HG02763 (cell line): ENCODE results near the gene SKIL.

Experiments
- ATAC-seq: cut with Tn5 transposase; IDR thresholded peaks from one replicate; pipeline ENCODE4 v1.9.1; 2021; ENCODE audit warnings: mild to moderate bottlenecking, moderate library complexity; ENCODE audit not compliant: unreplicated experiment

The SKIL gene

GRCh38 chr3:170386468-170386867 is 29.0 kb downstream of the SKIL start:
- no peak for ATAC-seq

DNA sequence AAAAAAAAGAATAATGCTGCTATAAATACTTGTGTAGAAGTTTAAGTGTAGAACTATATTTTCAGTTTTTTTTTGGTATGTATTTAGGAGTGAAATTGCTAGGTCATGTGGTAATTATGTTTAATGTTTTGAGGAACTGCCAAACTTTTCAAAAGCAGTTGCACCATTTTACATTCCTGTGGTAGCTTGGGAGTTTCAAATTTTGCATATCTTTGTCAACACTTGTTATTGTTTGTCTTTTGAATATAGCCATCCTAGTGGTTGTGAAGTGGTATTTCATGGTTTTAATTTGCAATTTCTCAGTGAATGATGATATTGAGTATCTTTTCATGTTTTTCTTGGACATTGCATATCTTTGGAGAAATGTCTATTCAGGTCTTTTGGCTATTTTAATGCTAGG is 30.4 kb downstream of the SKIL start:
- ATAC-seq = no peak

GRCh38 chr3:170391108-170391507 is 33.6 kb downstream of the SKIL start:
- ATAC-seq = no peak

DNA sequence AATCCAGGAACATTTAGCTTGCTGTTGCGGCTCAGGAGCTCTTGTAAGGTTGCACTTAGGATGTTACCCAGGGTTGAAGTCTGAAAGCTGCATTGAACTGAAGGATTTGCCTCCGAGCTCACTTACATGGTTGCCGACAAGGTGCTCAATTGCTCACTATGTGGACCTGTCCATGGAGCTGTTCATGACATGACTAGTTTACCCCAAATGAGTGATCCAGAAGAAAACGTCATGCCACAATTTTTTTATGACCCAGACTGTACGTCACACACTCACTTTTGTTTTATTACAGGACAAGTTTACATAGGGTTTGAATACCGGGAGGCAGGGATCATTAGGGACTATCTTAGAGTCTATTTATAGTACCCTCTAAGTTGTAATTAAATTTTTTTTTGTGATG is 40.2 kb downstream of the SKIL start:
- no peak for ATAC-seq

- no peak for ATAC-seq
Observed at GRCh38 chr3:170405101-170405500, 47.6 kb downstream of the SKIL start.

DNA sequence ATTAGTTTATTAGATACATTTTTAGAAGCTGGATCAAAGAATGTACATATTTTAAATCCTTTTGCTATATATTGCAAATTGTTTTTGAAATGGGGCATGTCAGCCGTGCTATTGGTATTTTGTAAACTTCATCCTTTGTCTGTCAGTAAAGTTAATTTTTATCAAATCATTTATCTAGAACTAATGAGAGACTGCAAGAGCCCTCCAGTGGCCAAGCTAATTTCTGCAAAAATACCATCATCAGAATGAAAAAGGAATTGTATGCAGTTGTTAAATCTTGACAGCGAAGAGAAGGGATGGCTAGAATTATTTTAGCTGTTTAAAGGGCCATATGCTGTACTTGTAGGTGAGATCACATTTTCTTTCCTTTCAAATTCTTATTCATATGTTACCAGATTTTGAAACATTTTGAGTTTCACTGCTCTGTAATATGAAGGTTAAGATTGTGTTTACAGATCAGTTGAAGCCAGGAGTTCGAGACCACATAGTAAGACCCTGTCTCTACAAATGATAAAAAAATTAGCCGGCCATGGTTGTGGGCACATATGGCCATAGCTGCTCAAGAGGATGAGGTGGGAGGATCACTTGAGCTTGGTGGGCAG is 53.0 kb downstream of the SKIL start:
- ATAC-seq = no peak

DNA sequence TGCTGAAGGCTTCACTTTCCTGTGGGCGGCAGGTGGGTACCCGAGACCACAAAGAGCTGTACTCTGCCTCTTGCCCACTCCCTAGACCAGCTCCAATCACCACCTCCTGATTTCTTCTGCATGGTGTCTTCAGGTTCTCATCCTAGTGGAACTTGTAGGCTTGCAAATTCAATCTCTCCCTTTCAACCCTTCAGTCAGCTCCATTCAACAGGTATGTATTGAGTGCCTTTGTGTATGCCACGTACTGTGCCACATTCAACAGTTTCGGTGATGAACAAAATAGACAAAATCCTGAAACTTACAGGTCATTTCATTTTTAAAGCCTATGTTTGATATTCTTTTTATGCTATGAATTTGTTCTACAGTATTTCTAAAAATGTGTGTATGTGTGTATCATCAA is 55.8 kb downstream of the SKIL start:
- ATAC-seq = no peak

GRCh38 chr3:170414202-170414663 is 56.7 kb downstream of the SKIL start:
- ATAC-seq = no peak

- ATAC-seq = no peak
Observed at GRCh38 chr3:170417090-170417489, 59.6 kb downstream of the SKIL start.

DNA sequence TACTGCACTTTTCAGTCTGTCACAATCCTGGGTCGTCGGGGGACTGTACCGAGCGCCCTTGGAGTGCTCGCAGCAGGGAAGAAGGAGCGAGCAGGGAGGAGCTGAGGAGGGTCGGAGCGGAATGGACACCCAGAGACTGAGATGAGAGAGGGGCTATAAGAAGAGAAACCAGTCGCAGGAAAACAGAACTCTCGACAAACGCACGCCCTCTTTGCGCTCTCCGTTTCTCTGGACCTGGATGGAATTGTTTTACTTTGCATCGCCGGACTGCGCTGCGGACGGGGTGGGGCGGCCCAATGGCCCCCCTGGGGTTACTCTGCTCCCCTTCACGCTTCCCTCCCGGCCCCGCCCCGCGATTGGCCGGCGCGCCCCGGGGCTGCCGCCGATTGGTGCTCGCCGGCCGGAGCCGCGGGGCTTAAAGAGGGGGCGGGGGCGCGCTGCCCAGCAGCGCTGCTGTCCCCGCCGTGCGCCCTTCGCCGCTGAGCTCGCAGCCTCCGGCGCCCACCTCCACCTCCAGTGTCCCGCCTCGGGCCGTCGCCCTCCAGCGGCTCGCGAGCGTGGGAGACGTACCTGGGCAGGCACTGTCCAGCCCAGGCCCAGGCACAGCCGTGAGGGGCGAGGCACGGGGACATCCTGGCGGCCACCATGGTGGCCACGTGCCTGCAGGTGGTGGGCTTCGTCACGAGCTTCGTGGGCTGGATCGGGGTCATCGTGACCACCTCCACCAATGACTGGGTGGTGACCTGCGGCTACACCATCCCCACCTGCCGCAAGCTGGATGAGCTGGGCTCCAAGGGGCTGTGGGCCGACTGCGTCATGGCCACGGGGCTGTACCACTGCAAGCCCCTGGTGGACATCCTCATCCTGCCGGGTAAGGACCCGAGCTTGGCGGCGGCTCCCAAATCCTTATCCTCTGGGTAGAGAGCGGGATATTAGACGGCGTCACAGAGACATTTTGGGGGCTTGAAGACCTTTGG is 61.2 kb downstream of the SKIL start, which contains the start of gene CLDN11:
CLDN11 (plus strand) TSS at position 447 of the 977 bp plus-strand sequence; CDS start at position 646, 199 bp downstream.
- no peak for ATAC-seq

DNA sequence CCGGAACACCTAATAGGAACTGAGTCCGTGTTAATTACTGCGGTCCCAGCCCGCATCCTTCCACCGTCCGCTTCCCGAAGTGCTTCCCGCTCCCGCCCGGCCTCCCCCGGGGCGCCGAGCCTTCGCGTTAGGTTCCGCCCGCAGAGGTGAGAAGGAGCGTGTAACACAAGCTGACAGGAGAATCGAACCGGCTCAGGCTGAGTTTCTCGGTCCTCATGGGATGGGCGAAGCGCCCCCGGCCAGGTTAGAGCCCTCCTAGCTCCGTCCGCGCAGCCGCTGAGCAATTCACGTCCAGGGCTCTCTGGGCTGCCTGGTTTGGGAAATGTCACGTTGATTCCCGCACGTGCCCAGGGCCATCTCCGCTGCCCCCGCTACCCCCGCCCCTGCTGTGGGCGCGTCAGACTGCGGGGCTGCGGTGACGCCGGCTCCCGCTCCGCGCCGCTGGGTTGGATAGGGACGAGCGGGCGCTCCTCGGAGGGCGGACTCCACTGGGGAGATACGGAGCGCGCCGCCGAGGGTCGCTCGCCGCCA is 62.1 kb downstream of the SKIL start:
- no peak for ATAC-seq

DNA sequence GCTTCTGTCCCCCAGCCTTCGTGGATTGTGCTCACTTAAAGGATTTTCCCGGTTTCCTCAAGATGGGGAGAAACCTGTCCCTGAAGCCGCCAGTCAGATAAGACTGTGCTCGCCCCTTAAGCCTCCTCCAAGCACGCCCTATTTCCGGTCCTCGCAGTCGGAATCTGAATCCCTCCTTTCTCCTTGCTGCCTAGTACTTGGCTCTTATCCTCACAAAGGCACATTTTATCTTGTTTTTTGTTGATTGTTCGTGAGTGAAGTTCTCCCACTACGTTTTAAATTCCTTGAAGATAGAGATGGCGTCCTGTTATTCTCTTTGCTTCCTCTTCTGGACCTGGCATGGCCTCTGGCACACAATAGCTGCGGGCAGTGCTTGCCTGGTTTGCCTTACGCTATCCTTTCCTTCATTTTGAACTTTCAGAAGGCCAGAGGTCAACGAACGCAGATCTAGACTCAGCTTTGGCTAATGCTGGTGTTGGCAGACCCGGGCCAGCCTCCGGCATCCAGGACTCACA is 62.8 kb downstream of the SKIL start:
- no peak for ATAC-seq

- ATAC-seq = no peak
Observed at GRCh38 chr3:170421111-170421641, 63.7 kb downstream of the SKIL start.

GRCh38 chr3:170421758-170422157 is 64.2 kb downstream of the SKIL start:
- ATAC-seq = no peak

DNA sequence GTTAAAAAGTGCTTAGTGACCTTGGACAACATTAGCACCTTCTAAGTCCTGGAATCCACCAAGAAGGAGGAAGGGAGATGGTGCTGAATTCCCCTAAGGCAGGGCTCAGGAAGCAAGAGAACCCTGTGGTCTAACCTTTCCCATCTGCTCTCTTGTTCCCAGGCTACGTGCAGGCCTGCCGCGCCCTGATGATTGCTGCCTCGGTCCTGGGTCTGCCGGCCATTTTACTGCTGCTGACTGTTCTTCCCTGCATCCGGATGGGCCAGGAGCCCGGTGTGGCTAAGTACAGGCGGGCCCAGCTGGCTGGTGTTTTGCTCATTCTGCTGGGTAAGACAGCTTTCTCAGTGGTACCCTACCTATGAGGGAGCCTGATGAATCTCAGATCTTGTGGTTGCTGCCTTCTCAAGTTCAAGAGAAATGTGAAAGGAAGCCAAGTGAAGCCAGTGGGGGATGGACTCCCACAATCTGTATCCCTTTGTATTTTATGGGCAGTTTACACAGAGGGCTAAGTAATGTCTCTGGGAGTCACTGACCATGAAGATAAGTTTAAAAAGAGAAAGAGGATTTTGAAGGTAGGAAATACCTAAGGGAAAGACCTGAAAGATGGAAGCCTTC is 65.6 kb downstream of the SKIL start:
- no peak for ATAC-seq

DNA sequence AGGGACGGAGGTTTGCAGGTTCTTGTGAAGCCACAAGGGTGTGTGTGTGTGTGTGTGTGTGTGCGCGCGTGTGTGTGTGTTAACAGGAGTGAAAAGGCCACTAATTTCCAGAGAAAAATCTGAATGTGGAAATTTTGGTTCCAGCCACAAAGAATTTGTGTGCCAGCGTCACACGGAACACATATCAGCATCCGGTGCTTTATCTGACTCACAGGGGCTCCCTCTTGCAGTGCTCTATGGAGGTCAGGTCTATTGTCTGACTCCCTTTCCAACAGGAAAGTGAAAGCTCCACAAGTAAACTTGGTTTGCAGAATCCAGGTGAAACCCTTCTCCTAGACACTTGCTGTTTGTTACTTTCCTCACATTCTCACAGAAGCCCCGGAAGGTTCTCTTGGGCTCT is 67.4 kb downstream of the SKIL start:
- ATAC-seq = no peak

- no peak for ATAC-seq
Observed at GRCh38 chr3:170425491-170426239, 68.2 kb downstream of the SKIL start.

DNA sequence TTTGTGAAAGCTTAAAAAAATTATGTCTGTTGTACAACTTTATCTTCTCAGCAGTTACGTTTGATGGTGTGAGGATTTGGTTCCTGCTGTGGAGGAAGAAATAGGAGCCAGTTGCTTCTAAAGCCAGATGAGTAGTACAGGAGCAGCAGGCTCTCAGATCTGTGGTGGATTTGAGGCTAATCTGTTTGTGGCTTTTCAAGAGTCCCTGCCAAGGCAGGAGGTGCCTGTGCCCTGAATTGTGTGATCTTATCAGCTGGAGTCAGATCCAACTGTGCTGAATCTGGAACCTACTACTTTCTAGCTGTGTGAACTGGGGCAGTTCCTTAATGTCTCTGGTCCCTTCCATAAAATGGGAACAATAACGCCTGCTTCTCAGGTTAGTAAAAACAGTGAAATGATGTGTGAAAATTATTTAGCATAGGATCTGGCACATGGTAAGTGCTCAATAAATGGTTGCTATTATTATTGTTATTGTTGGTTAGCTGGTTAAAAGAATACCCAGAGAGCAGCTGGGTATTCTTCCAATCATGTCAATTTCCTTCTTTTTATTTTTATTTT is 68.8 kb downstream of the SKIL start:
- no peak for ATAC-seq

- no peak for ATAC-seq
Observed at GRCh38 chr3:170428095-170428494, 70.6 kb downstream of the SKIL start.

DNA sequence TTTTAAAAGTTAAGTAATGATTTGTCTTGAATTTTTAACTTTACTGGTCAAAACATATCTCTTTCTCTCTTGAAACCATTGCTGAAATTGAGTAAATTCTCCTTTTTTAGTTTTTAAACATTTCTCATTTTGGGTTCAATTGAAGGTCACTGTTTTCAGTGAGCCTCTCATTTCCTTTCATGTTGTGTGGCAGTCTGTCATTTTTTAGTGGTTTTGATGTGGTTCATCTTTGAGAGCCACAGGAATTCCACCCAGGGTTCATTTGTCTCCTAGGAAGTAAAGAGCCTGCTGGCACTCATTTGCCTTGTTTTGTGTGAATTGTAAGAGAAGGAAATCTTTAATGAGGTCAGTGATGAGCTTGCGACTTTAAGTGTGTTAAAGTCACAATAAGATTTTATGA is 71.5 kb downstream of the SKIL start:
- ATAC-seq = no peak
